IMR-90 (cell line): ENCODE measurements around the gene NKX2-1. TPM values are rescaled to one million over a fixed set of nuclear protein-coding genes. Genes with fewer than 3 reads are reported as not detected.
"Not testable (repeated sequence)": the region's sequence is repeated elsewhere in the genome, so short reads cannot be mapped to it uniquely, and the experiment has no call there.

Experiments
- ATAC-seq: fragments of 200-7000 bp; cut with Tn5 transposase; 2 replicates; pipeline ENCODE4 v1.9.1; 2020; ENCODE audit warnings: low read depth, mild to moderate bottlenecking, moderate library complexity
- BruUV-seq: library from RNA; stranded (reverse); fragments of 400-500 nt; replicated peaks from 2 replicates; lab custom pipeline; 2021; lab: Mats Ljungman, UMichigan
- CTCF ChIA-PET: fragments of 300-600 bp; formaldehyde crosslinking; extraction: SDS; loops from one replicate; lab custom pipeline; 2021; ENCODE audit warnings: antibody characterized with exemption; lab: Yijun Ruan, JAX
- POLR2A ChIA-PET: fragments of 300-600 bp; sonication (Branson Sonifier 250); formaldehyde crosslinking; loops from one replicate; lab custom pipeline; 2022; ENCODE audit warnings: antibody characterized with exemption; ENCODE audit not compliant: unreplicated experiment; lab: Charles Lee
- DNase-seq: peaks from one replicate; pipeline ENCODE4 v3.0.0; 2013
- H2AFZ ChIP-seq: replicated peaks from 2 replicates; pipeline ENCODE3; 2013; ENCODE audit warnings: low read length, mild to moderate bottlenecking; ENCODE audit not compliant: poor library complexity
- H2AK5ac ChIP-seq: 2 replicates; pipeline ENCODE4 v1.6.1; 2013; ENCODE audit warnings: low read depth, low read length, inconsistent platforms
- H2AK9ac ChIP-seq: replicated peaks from 2 replicates; pipeline ENCODE3; 2013; ENCODE audit warnings: mild to moderate bottlenecking, low read depth, low read length, moderate library complexity; ENCODE audit not compliant: poor library complexity
- H2BK120ac ChIP-seq: 2 replicates; pipeline ENCODE4 v1.6.1; 2013; ENCODE audit warnings: low read depth, low read length, inconsistent platforms
- H2BK15ac ChIP-seq: 3 replicates; pipeline ENCODE4 v1.6.1; 2013; ENCODE audit warnings: low read depth, low read length, inconsistent platforms
- H2BK20ac ChIP-seq: 2 replicates; pipeline ENCODE4 v1.6.1; 2013; ENCODE audit warnings: low read depth, mild to moderate bottlenecking, inconsistent platforms, low read length, moderate library complexity
- H2BK5ac ChIP-seq: 2 replicates; pipeline ENCODE4 v1.6.1; 2013; ENCODE audit warnings: mild to moderate bottlenecking, low read depth, low read length, inconsistent platforms; ENCODE audit not compliant: poor library complexity, severe bottlenecking
- H3K14ac ChIP-seq: replicated peaks from 2 replicates; pipeline ENCODE4 v1.6.1; 2013; ENCODE audit warnings: low read depth, low read length, inconsistent platforms
- H3K18ac ChIP-seq: 2 replicates; pipeline ENCODE4 v1.6.1; 2013; ENCODE audit warnings: low read depth, low read length, control low read depth
- H3K23ac ChIP-seq: 2 replicates; pipeline ENCODE4 v1.6.1; 2013; ENCODE audit warnings: low read depth, low read length, inconsistent platforms
- H3K27ac ChIP-seq: 2 replicates; pipeline ENCODE4 v1.5.1; 2013; ENCODE audit warnings: mild to moderate bottlenecking, control low read depth, low read length; ENCODE audit not compliant: insufficient read depth
- H3K27me3 ChIP-seq: 2 replicates; pipeline ENCODE4 v1.6.1; 2013; ENCODE audit warnings: low read length; ENCODE audit not compliant: control insufficient read depth, insufficient read depth
- H3K36me3 ChIP-seq: 2 replicates; pipeline ENCODE4 v1.6.1; 2013; ENCODE audit warnings: low read length, mixed read lengths; ENCODE audit not compliant: control insufficient read depth, insufficient read depth
- H3K4ac ChIP-seq: 2 replicates; pipeline ENCODE4 v1.6.1; 2013; ENCODE audit warnings: low read depth, low read length, inconsistent platforms
- H3K4me1 ChIP-seq: 2 replicates; pipeline ENCODE4 v1.6.1; 2013; ENCODE audit warnings: low read length, mixed read lengths; ENCODE audit not compliant: control insufficient read depth, insufficient read depth
- H3K4me2 ChIP-seq: 2 replicates; pipeline ENCODE4 v1.6.1; 2013; ENCODE audit warnings: low read depth, mild to moderate bottlenecking, control low read depth, low read length, moderate library complexity
- H3K4me3 ChIP-seq: 2 replicates; pipeline ENCODE4 v1.5.1; 2013; ENCODE audit warnings: low read depth, mild to moderate bottlenecking, control low read depth, low read length, moderate library complexity; ENCODE audit not compliant: insufficient read depth
- H3K56ac ChIP-seq: 2 replicates; pipeline ENCODE4 v1.6.1; 2013; ENCODE audit warnings: low read length, inconsistent platforms; ENCODE audit not compliant: insufficient read depth; ENCODE audit errors: extremely low read depth
- H3K79me1 ChIP-seq, 2 experiments: 2 replicates each; pipeline ENCODE4 v1.6.1; 2013; ENCODE audit warnings: low read length in 2 of 2, inconsistent platforms in 1 of 2, low read depth in 1 of 2
- H3K9ac ChIP-seq: 2 replicates; pipeline ENCODE4 v1.6.1; 2013; ENCODE audit warnings: low read depth, low read length, control low read depth
- H3K9me1 ChIP-seq: 2 replicates; pipeline ENCODE4 v1.6.1; 2013; ENCODE audit warnings: low read length, inconsistent platforms; ENCODE audit not compliant: insufficient read depth
- H3K9me3 ChIP-seq: 2 replicates; pipeline ENCODE4 v1.6.1; 2013; ENCODE audit warnings: low read length; ENCODE audit not compliant: control insufficient read depth, insufficient read depth
- H4K20me1 ChIP-seq: 2 replicates; pipeline ENCODE4 v1.6.1; 2013; ENCODE audit warnings: low read length, inconsistent platforms; ENCODE audit not compliant: insufficient read depth
- H4K5ac ChIP-seq: 2 replicates; pipeline ENCODE4 v1.6.1; 2013; ENCODE audit warnings: mild to moderate bottlenecking, low read depth, low read length, control low read depth
- H4K8ac ChIP-seq, 2 experiments: 2 replicates each; pipeline ENCODE4 v1.6.1; 2013; ENCODE audit warnings: low read depth in 2 of 2, low read length in 2 of 2, control low read depth in 1 of 2, inconsistent platforms in 1 of 2
- H4K91ac ChIP-seq: 2 replicates; pipeline ENCODE4 v1.6.1; 2013; ENCODE audit warnings: low read depth, low read length, inconsistent platforms; ENCODE audit not compliant: insufficient read depth
- MXI1 ChIP-seq: IDR thresholded peaks from 2 replicates; pipeline ENCODE4 v1.6.1; 2012; ENCODE audit warnings: low read depth, mild to moderate bottlenecking, low read length, moderate library complexity, borderline replicate concordance
- NFE2L2 ChIP-seq: fragments of 150-350 bp; IDR thresholded peaks from 2 replicates; pipeline ENCODE4 v1.6.1; 2016; ENCODE audit warnings: low read depth, mild to moderate bottlenecking, low read length
- WGBS, 2 experiments: methylation state at CpG; one replicate each; pipeline versions ENCODE4 v1.1.5 to v1.1.7; 2013; ENCODE audit warnings: missing lambda C conversion rate in 2 of 2; ENCODE audit not compliant: insufficient read length in 1 of 2; ENCODE audit errors: extremely low coverage in 2 of 2; 5-methylcytosine and 5-hydroxymethylcytosine counted together
- dilution Hi-C: fragments of 300-500 bp; cut with HindIII; formaldehyde crosslinking; loops from one replicate; pipeline ENCODE4 v1.14.3; 2018; ENCODE audit warnings: low sequenced_read_pairs; ENCODE audit not compliant: unreplicated experiment
- in situ Hi-C: fragments of 300-500 bp; cut with MboI; formaldehyde crosslinking; loops from 3 replicates; pipeline ENCODE4 v1.14.3; 2019; ENCODE audit warnings: low sequenced_read_pairs, inconsistent platforms, mixed read lengths
- intact Hi-C: fragments of 100-400 bp; cut with micrococcal nuclease; formaldehyde crosslinking; loops from 2 replicates; pipeline ENCODE4 v1.10.0; 2022
- polyA plus RNA-seq, 3 experiments: library from polyadenylated mRNA; depleted of rRNA; stranded (reverse); fragments of >200 nt; gene quantifications; 2 replicates each; pipeline ENCODE4 v1.2.3, GENCODE V29; 2012; ENCODE audit warnings: low replicate concordance in 1 of 3
- total RNA-seq: library from RNA; depleted of rRNA; stranded (reverse); fragments of >200 nt; gene quantifications from 2 replicates; pipeline ENCODE4 v1.2.3, GENCODE V29; 2012

Gene NKX2-1
- total and polyA plus RNA-seq, 2 of the 4 experiments (the other 2 are of a cell fraction), result not detected

- no peak overlapping the region for H4K5ac ChIP-seq
- H3K18ac ChIP-seq, result no peak overlapping the region
Measured at GRCh38 chr14:36550899-36551298, 30.9 kb upstream of the NKX2-1 start.

GRCh38 chr14:36544280-36544679 is 24.2 kb upstream of the NKX2-1 start:
- CTCF ChIA-PET, H3K4me1 ChIP-seq, BruUV-seq, H3K56ac ChIP-seq, H3K27ac ChIP-seq, H3K27me3 ChIP-seq, H3K36me3 ChIP-seq, H4K8ac ChIP-seq, H4K91ac ChIP-seq, ATAC-seq, H3K9ac ChIP-seq, H2BK15ac ChIP-seq, H3K14ac ChIP-seq, H2AK9ac ChIP-seq, H3K4me2 ChIP-seq, POLR2A ChIA-PET, H3K9me3 ChIP-seq, in situ Hi-C loops, H2AFZ ChIP-seq, H3K23ac ChIP-seq, H4K20me1 ChIP-seq, H3K18ac ChIP-seq, H2AK5ac ChIP-seq, H3K79me1 ChIP-seq, intact Hi-C loops, DNase-seq, H3K4ac ChIP-seq, H4K5ac ChIP-seq, H2BK120ac ChIP-seq, H2BK20ac ChIP-seq, H3K9me1 ChIP-seq, dilution Hi-C loops, H2BK5ac ChIP-seq, H3K4me3 ChIP-seq: not testable (repeated sequence)
- 50% methylated on average over 5 of the region's 16 CpGs; no CpG with 5 or more reads in 1 of the 2 experiments for WGBS, 2 experiments

More at GRCh38 chr14:36550899-36551298, 30.9 kb upstream of the NKX2-1 start:
- H4K20me1 ChIP-seq, result no peaks in the 10 kb centered on the region
- no peak overlapping the region for H3K27ac ChIP-seq
- no peak overlapping the region for H3K14ac ChIP-seq
- H2AFZ ChIP-seq, result no peak overlapping the region
- no peak overlapping the region for H2BK120ac ChIP-seq
- H2BK15ac ChIP-seq, result no peak overlapping the region
- no peak overlapping the region for H3K9ac ChIP-seq
- H3K4me1 ChIP-seq, result no peaks in the 10 kb centered on the region
- H3K27me3 ChIP-seq, result no peaks in the 10 kb centered on the region; the same call in 1 of the 2 replicates
- H2BK5ac ChIP-seq, result no peak overlapping the region
- H2BK20ac ChIP-seq, result no peak overlapping the region
- no peak overlapping the region for H2AK9ac ChIP-seq
- ATAC-seq (no peak), DNase-seq (no peak)
- no peak overlapping the region for H4K91ac ChIP-seq
- ChIA-PET POLR2A (no interaction called here), CTCF (no interaction called here)
- H3K4me3 ChIP-seq, result no peak overlapping the region
- dilution Hi-C loops, result no loop called here
- H3K9me1 ChIP-seq, result no peaks in the 10 kb centered on the region
- no peak overlapping the region for H3K4ac ChIP-seq
- H2AK5ac ChIP-seq, result no peak overlapping the region
- no peak overlapping the region for H3K56ac ChIP-seq
- no TSS peak for BruUV-seq
- no peak for TF ChIP-seq MXI1
- no peak for TF ChIP-seq NFE2L2
- H3K79me1 ChIP-seq, result no peaks in the 10 kb centered on the region
- H3K9me3 ChIP-seq, result no peaks in the 10 kb centered on the region
- H3K36me3 ChIP-seq, result no peaks in the 10 kb centered on the region
- H4K8ac ChIP-seq, result no peak overlapping the region
- intact Hi-C loops, result loop anchor here (5.0 kb wide), 1 partner anchor 391 kb away; no protein-coding TSS in a partner anchor
- in situ Hi-C loops, result no loop called here
- H3K4me2 ChIP-seq, result no peak overlapping the region
- H3K23ac ChIP-seq, result no peak overlapping the region
- WGBS, 2 experiments, result no CpG with 5 or more reads among the region's 1 CpG
